AG09319 (cell line): Measurements from ENCODE around the gene LCN1.
"Not testable (repeated sequence)": the region's sequence is repeated elsewhere in the genome, so short reads cannot be mapped to it uniquely, and the experiment has no call there.

Experiments used
- DNase-seq: peaks from one replicate; pipeline ENCODE4 v3.0.0-alpha.2; 2010; ENCODE audit warnings: low read depth; ENCODE audit errors: extremely low read depth
- TF ChIP-seq, protein P1 (sequence below): IDR thresholded peaks from 2 replicates; pipeline ENCODE4 v1.5.1; 2011; ENCODE audit warnings: low read depth, mild to moderate bottlenecking, inconsistent platforms, low read length, moderate library complexity

LCN1 gene

DNA sequence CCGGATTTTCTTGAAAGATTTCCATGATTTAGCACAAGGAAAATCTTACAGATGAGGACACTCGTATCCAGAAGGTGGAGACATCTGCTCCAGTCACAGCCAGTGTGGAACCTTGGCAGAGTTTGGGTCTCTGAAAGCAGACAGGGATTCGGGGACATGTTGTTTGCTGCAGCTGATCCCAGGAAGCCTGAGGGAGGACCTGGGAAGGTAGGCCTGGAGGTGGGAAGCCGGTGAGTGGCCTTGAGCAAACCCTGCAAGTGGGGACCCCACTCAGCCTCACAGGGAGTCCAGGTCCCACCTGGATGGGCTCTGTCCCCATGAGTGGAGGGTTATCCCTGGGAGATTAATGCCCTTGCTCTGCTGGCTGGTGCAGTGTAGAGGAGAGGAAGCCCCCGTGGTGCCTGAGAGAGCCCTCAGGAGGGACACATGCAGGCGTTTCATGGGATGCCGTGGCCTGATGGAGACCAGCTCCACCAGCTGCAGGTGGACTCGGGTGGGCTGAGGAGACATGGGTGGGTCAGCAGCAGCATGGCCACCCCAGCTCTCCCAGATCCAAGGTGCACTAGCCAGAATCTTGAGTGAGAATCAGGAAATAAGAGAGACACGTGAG lies 12.9 kb upstream of the LCN1 start:
- DNase-seq = no peak
- TF ChIP-seq, protein P1, sequence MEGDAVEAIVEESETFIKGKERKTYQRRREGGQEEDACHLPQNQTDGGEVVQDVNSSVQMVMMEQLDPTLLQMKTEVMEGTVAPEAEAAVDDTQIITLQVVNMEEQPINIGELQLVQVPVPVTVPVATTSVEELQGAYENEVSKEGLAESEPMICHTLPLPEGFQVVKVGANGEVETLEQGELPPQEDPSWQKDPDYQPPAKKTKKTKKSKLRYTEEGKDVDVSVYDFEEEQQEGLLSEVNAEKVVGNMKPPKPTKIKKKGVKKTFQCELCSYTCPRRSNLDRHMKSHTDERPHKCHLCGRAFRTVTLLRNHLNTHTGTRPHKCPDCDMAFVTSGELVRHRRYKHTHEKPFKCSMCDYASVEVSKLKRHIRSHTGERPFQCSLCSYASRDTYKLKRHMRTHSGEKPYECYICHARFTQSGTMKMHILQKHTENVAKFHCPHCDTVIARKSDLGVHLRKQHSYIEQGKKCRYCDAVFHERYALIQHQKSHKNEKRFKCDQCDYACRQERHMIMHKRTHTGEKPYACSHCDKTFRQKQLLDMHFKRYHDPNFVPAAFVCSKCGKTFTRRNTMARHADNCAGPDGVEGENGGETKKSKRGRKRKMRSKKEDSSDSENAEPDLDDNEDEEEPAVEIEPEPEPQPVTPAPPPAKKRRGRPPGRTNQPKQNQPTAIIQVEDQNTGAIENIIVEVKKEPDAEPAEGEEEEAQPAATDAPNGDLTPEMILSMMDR = no peak

GRCh38 chr9:135509458-135509857 lies 11.8 kb upstream of the LCN1 start:
- no peak for DNase-seq
- TF ChIP-seq, protein P1 = no peak

GRCh38 chr9:135512241-135512603 lies 9.0 kb upstream of the LCN1 start:
- no peak for DNase-seq
- TF ChIP-seq, protein P1 = no peak

DNA sequence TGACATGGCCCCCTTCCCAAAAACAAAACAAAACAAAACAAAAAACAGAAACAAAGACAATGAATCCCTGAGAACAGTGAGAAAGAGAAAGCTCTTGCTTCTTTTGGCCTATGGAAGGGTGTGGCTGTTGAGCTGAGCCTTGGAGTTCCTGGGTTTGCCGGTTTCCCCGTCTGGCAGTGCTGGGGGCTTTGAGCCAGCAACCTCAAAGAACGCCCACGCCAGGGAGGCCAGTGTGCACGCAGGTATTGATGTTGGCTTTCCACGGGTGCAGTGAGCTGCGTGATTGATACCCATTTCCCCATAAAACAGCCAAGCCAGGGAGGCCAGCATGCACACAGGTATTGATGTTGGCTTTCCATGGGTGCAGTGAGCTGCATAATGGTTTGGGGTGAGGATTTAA lies 8.3 kb upstream of the LCN1 start:
- TF ChIP-seq, protein P1 = no peak
- DNase-seq = no peak

- DNase-seq = no peak
- TF ChIP-seq, protein P1 = no peak
Measured at GRCh38 chr9:135513351-135513846, 7.8 kb upstream of the LCN1 start.

- not testable (repeated sequence) for DNase-seq
Measured at GRCh38 chr9:135513906-135514305, 7.3 kb upstream of the LCN1 start.

- no peak for DNase-seq
- TF ChIP-seq, protein P1 = no peak
Measured at GRCh38 chr9:135514342-135515082, 6.7 kb upstream of the LCN1 start.
